Islet of Langerhans (tissue), 1 donor: ENCODE measurements around the gene KMO.
A peak's percentile ranks its signal among the peaks of the same experiment; 100 is the strongest.

ENCODE experiments used
- FAIRE-seq: peaks from one replicate; lab custom pipeline; 2011; peaks lifted over from hg19 to GRCh38; lab: Jason Lieb, UNC

Gene KMO

GRCh38 chr1:241542199-241542907 is 10.2 kb downstream of the KMO start:
- no peak for FAIRE-seq

GRCh38 chr1:241548008-241548407 is 15.8 kb downstream of the KMO start:
- FAIRE-seq: no peak

DNA sequence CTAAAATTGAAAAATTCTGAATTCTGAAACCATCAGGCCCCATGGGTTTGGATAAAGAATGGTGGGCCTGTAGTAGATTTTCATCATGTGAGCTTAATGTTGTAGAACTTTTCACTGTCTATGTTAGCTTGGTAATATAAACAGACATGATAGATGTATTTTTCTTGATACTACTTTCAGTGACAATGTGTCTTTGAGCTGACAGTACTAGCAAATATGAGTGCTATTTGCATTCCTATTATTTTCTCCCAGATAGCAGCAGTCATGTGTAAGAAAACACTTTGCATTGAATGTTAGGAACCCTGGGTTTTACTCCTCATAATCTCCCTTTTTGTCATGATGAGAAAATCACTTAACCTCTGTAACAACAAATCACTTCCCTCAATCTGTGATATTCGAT is 18.1 kb downstream of the KMO start:
- FAIRE-seq: no peak

GRCh38 chr1:241551759-241552638 is 19.8 kb downstream of the KMO start:
- no peak for FAIRE-seq

DNA sequence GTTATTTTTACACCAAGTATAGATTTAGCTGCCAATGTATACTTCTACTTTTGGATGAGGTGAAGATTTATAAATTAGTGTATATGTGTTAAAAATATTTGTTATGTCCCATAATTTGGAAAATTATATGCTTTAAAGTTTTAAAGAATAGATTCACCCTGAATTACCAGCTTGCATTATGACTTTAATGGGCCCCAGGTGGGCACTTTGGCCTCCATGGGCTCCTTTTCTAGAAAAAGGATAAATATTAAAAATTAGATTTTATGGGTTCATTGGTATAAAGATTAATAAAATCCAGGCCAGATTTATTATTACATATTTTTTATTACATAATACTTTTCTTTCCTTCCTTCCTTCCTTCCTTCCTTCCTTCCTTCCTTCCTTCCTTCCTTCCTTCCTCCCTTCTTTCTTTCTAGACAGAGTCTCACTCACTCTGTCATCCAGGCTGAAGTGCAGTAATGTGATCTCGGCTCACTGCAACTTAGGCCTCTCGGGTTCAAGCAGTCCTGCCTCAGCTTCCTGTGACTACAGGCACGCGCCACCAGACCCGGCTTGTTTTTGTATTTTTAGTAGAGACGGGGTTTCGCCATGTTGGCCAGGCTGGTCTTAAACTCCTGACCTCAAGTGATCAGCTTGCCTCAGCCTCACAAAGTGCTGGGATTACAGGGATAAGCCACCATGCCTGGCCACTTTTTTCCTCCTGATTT is 21.9 kb downstream of the KMO start:
- FAIRE-seq: no peak

- FAIRE-seq: no peak
Measured at GRCh38 chr1:241555526-241555925, 23.3 kb downstream of the KMO start.

DNA sequence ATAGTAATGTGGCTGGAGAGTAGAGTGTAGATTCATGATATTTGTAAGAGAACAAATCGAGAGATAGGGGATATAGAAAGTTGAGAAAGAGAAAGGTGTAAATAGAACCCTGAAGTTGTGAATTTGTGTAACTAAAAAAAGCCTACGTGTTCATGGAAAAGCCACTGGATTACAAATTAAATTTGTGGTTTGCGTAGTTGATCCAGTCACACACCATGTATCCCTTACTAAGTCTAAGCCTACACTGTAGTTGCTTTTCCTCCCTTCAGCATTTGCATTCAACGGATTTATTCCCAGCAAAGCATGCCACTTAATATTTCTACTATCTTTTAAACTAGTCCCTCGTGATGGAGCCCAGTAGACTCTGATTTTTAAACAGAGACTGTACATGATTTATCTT is 24.9 kb downstream of the KMO start:
- no peak for FAIRE-seq

GRCh38 chr1:241557551-241558193 is 25.5 kb downstream of the KMO start:
- FAIRE-seq: no peak

- no peak for FAIRE-seq
Measured at GRCh38 chr1:241560146-241560848, 28.1 kb downstream of the KMO start.

DNA sequence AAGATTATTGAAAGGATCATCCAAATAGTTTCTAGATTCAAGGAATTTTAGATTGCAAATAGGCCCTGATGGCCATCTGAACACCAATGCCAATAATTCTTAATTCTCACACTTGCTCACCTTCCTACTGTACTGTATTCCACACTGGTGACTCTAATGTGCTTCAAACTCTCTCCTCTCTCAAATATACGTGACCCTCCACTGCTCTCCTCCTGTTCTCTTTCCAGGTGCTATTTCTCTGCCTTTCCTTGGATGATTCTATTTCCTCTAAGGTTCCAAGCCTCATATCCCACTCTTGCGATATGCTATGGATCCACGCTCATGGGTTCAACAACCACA is 28.6 kb downstream of the KMO start:
- FAIRE-seq: no peak

DNA sequence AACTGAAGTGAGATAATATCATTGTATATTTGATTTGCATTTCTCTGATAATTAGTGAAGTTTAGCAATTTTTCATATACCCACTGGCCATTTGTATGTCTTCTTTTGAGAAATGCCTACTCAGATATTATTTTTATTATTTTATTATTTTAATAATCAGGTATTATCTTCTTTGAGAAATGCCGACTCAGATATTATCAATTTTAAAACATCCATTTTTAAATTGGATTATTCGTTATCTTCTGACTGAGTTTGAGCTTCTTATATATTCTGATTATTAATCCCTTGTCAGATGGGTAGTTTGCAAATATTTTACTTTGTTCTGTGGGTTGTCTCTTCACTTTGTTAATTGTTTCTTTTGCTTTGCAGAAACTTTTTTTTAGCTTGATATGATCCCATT is 37.7 kb downstream of the KMO start:
- no peak for FAIRE-seq

GRCh38 chr1:241574154-241574553 is 42.0 kb downstream of the KMO start:
- FAIRE-seq: no peak

GRCh38 chr1:241579434-241579833 is 47.3 kb downstream of the KMO start:
- no peak for FAIRE-seq

- no peak for FAIRE-seq
Measured at GRCh38 chr1:241582921-241583321, 50.7 kb downstream of the KMO start.

GRCh38 chr1:241586905-241587512 is 54.8 kb downstream of the KMO start:
- no peak for FAIRE-seq

DNA sequence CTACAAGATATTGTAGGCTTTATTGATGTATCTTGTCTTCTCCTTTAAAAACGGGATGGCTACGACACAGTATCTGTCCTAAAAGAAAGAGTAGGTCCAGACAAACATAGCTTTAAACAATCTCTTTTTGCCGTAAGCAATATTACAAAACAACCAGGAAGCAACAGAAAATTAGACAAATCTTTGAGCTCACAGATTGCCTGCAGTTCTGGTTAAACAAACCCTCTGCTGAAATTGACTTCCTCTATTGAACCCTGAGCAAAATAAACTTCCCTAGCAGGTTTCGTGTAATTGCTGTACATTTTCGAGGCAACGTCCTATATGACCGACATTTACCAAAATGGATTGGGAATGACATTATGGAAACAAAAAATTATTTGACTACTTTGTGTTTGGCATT is 57.3 kb downstream of the KMO start:
- FAIRE-seq: no peak

DNA sequence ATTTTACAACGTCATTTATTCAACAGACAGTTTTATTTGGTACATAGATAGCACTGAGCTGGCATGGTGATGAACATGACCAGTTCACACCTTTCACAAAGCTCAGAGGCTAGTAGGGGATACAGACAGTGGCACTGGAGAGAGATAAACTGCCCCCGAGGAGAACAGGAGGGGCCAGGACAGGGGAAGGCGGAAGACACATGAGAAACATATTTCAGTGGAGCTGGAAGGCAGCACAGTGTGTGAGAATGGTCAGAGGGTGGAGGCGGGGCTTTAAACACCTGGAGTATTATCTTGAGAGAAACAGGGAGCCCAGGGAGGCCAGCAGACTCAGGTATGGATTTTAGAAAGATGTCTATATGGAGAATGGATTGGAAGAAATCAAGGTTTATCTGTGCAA is 58.5 kb downstream of the KMO start:
- no peak for FAIRE-seq

DNA sequence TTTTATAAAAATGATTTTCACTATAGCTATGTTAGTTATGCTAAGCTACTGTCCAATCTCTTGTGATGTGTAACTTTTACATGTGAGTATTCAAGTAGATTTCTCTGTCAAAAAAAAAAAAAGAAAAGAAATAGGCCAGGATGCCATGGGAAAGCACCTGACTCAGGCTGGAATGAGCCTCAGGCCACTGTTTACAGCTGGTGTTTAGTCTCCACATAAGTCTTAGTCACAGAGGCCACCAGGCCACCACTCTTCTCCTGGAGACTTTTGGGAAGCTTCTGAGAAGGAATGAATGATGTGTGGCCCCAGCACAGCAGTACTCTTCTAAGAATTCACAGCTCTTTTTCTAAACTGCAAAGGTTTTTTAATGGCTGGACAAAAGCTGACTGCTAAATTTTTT is 59.1 kb downstream of the KMO start:
- peak; percentile 47 for FAIRE-seq

- FAIRE-seq: no peak
Measured at GRCh38 chr1:241591736-241592135, 59.6 kb downstream of the KMO start.

DNA sequence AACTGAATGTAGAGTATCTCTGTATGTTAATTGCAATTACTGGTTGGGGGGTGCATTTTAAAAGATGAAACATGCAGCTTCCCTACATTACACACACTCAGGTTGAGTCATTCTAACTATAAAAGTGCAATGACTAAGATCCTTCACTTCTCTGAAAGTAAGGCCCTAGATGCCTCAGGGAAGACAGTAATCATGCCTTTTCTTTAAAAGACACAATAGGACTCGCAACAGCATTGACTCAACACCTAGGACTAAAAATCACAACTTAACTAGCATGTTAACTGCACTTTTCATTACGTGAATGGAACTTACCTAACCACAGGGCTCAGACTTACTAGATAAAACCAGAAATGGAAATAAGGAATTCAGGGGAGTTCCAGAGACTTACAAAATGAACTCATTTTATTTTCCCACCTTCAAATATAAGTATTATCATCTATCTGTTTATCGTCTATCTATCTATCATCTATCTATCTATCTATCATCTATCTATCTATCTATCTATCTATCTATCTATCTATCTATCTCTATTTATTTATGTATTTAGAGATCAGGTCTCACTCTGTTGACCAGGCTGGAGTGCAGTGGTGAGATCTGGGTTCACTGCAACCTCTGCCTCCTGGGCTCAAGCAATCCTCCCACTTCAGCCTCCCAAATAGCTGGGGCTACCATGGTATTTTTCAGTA is 60.2 kb downstream of the KMO start:
- FAIRE-seq: no peak

DNA sequence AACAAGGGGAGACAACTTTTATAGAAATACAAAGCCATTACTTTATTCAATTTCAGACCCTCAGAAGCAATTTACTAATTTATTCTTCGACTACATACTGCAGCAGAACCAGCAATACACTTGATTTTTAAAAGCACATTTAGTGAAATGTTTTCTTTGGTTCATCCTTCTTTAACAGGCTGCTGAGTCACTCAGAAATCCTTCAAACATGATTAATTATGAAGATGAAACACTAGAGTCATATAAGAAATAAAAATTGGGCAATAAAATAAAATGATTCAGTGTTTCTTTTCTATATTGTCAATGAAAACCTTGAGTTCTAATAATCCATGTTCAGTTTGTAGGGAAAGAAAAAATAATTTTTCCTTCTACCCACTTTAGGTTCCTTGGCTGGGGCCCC is 61.0 kb downstream of the KMO start:
- FAIRE-seq: no peak
